HL-60 (cell line): ENCODE measurements around the gene SLC40A1.

Experiments used
- POLR2AphosphoS5 ChIP-seq: IDR thresholded peaks from 2 replicates; pipeline ENCODE4 v1.6.1; 2012; ENCODE audit warnings: low read depth
- TF ChIP-seq, protein P1 (sequence below): IDR thresholded peaks from one replicate; pipeline ENCODE4 v1.5.1; 2011; ENCODE audit warnings: low read length, control low read depth, inconsistent platforms; ENCODE audit not compliant: insufficient read depth

- TF ChIP-seq, protein P1, sequence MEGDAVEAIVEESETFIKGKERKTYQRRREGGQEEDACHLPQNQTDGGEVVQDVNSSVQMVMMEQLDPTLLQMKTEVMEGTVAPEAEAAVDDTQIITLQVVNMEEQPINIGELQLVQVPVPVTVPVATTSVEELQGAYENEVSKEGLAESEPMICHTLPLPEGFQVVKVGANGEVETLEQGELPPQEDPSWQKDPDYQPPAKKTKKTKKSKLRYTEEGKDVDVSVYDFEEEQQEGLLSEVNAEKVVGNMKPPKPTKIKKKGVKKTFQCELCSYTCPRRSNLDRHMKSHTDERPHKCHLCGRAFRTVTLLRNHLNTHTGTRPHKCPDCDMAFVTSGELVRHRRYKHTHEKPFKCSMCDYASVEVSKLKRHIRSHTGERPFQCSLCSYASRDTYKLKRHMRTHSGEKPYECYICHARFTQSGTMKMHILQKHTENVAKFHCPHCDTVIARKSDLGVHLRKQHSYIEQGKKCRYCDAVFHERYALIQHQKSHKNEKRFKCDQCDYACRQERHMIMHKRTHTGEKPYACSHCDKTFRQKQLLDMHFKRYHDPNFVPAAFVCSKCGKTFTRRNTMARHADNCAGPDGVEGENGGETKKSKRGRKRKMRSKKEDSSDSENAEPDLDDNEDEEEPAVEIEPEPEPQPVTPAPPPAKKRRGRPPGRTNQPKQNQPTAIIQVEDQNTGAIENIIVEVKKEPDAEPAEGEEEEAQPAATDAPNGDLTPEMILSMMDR, result no peak
- no peak for TF ChIP-seq POLR2AphosphoS5
Measured at GRCh38 chr2:189552991-189553404, 27.6 kb downstream of the SLC40A1 start.
